ENCODE data around the gene MTFR2.

DNA sequence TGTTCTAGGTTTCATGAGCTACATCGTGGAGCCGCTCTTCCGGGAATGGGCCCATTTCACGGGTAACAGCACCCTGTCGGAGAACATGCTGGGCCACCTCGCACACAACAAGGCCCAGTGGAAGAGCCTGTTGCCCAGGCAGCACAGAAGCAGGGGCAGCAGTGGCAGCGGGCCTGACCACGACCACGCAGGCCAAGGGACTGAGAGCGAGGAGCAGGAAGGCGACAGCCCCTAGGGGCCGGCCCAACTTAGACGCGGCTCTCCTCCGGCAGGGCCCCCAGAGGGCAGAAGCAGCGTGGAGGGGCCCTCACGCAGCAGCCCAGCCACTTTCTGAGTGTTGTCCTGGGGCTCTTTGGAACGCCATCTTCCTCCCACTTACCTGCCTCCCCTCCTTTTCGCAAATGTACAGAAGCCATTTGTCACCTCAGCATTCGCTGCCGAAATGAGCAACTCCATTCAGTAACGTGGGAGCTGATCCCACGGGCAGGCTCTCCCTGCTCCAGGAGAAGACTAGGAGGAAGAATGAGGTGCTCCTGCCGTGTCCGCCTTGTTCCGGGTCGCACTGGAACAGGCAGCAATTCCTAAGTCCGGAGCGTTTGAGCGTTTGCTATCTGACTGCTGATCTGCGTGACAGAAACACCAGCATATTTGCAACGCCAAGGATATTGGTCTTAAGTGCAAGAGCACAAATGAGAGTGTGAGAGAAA is 58.4 kb downstream of the MTFR2 start:
- no peak for TF ChIP-seq GATA3 (IDR thresholded peaks at IDR 0.05; ENCODE audit: low read depth, low read length)
- no peak for TF ChIP-seq GATA2 (IDR thresholded peaks at IDR 0.05; ENCODE audit: low read depth, low read length)
